B cell (primary cell): ENCODE measurements around the gene SLC40A1. TPM values are rescaled to one million over a fixed set of nuclear protein-coding genes. Genes with fewer than 3 reads are reported as not detected.

Experiments
- ATAC-seq: fragments of 200-7000 bp; cut with Tn5 transposase; one replicate; pipeline ENCODE4 v1.10.0; 2021; ENCODE audit warnings: low read depth, mild to moderate bottlenecking, moderate number of reproducible peaks, moderate library complexity
- CTCF ChIA-PET: fragments of 350-600 bp; sonication (Branson Sonifier 250); formaldehyde crosslinking; loops from one replicate; lab custom pipeline; 2021; ENCODE audit warnings: antibody characterized with exemption, inconsistent platforms; lab: Charles Lee
- POLR2A ChIA-PET: fragments of 350-600 bp; sonication (Branson Sonifier 250); formaldehyde crosslinking; loops from one replicate; lab custom pipeline; 2021; ENCODE audit warnings: antibody characterized with exemption; lab: Charles Lee
- DNase-seq: peaks from one replicate; pipeline ENCODE4 v3.0.0; 2013
- H2AFZ ChIP-seq: 2 replicates; pipeline ENCODE4 v1.6.1; 2012; ENCODE audit warnings: mild to moderate bottlenecking, low read depth, low read length; ENCODE audit not compliant: insufficient read depth, poor library complexity, severe bottlenecking
- H3K27ac ChIP-seq, 2 donors: 1 replicate in 1 of 2; 2 replicates in 1 of 2; pipeline ENCODE4 v1.5.1; 2012 to 2013; ENCODE audit warnings: low read length in 2 of 2, mild to moderate bottlenecking in 2 of 2, moderate library complexity in 1 of 2
- H3K27me3 ChIP-seq, 4 experiments: fragments of 200-600 bp in 1 of 4; sonication (generic) in 1 of 4; replicated peaks in 1 of 4; 1 replicate in 2 of 4; 2 replicates in 2 of 4; pipeline versions ENCODE4 v1.6.1 to v1.7.0; 2013 to 2016; ENCODE audit warnings: low read length in 3 of 4, mild to moderate bottlenecking in 2 of 4, mixed read lengths in 1 of 4, moderate library complexity in 1 of 4; ENCODE audit not compliant: insufficient read depth in 4 of 4, control insufficient read depth in 3 of 4; ENCODE audit errors: control extremely low read depth in 1 of 4
- H3K36me3 ChIP-seq, 2 experiments: replicated peaks in 1 of 2; 1 replicate in 1 of 2; 2 replicates in 1 of 2; pipeline versions ENCODE4 v1.6.1 to v1.7.1; 2013; ENCODE audit warnings: low read length in 1 of 2; ENCODE audit not compliant: insufficient read depth in 2 of 2, control insufficient read depth in 1 of 2; ENCODE audit errors: control extremely low read depth in 1 of 2, extremely low read depth in 1 of 2
- H3K4me1 ChIP-seq, 2 donors: fragments of 200-600 bp in 1 of 2; sonication (generic) in 1 of 2; 1 replicate in 1 of 2; 2 replicates in 1 of 2; pipeline versions ENCODE4 v1.5.1 to v1.6.1; 2013 to 2017; ENCODE audit warnings: low read length in 2 of 2; ENCODE audit not compliant: control insufficient read depth in 2 of 2, insufficient read depth in 2 of 2
- H3K4me2 ChIP-seq: replicated peaks from 2 replicates; pipeline ENCODE3; 2012; ENCODE audit warnings: mild to moderate bottlenecking, low read depth, low read length; ENCODE audit not compliant: poor library complexity, severe bottlenecking
- H3K4me3 ChIP-seq, 5 experiments: fragments of 200-600 bp in 1 of 5; sonication (generic) in 1 of 5; 1 replicate in 3 of 5; 2 replicates in 2 of 5; pipeline versions ENCODE4 v1.5.1 to v1.7.0; 2011 to 2016; ENCODE audit warnings: low read length in 4 of 5, mild to moderate bottlenecking in 4 of 5, low read depth in 2 of 5, control low read depth in 1 of 5, moderate library complexity in 1 of 5; ENCODE audit not compliant: insufficient read depth in 1 of 5; ENCODE audit errors: control extremely low read depth in 1 of 5, extremely low read depth in 1 of 5
- H3K79me2 ChIP-seq: fragments of 200-600 bp; sonication (generic); one replicate; pipeline ENCODE4 v1.6.0; 2016; ENCODE audit warnings: low read length; ENCODE audit not compliant: control insufficient read depth, insufficient read depth
- H3K9ac ChIP-seq: fragments of 200-600 bp; sonication (generic); 2 replicates; pipeline ENCODE4 v1.6.1; 2017; ENCODE audit warnings: mild to moderate bottlenecking, low read length, moderate library complexity
- H3K9me3 ChIP-seq, 3 donors: one replicate each; pipeline versions ENCODE4 v1.6.1 to v1.7.1; 2013; ENCODE audit warnings: low read length in 2 of 3; ENCODE audit not compliant: control insufficient read depth in 2 of 3, insufficient read depth in 1 of 3; ENCODE audit errors: control extremely low read depth in 1 of 3
- H4K20me1 ChIP-seq: 2 replicates; pipeline ENCODE4 v1.6.0; 2012; ENCODE audit warnings: mild to moderate bottlenecking, low read length; ENCODE audit not compliant: insufficient read depth, control insufficient read depth, poor library complexity, severe bottlenecking
- H3K27ac Mint-ChIP-seq: one replicate; pipeline ENCODE4 v1.8.0; 2021; ENCODE audit warnings: mixed read lengths
- H3K27me3 Mint-ChIP-seq: one replicate; pipeline ENCODE4 v1.8.0; 2021; ENCODE audit warnings: mixed read lengths
- H3K4me1 Mint-ChIP-seq: one replicate; pipeline ENCODE4 v1.8.0; 2021; ENCODE audit warnings: mixed read lengths
- H3K4me3 Mint-ChIP-seq: one replicate; pipeline ENCODE4 v1.8.0; 2021; ENCODE audit warnings: mixed read lengths
- H3K9me3 Mint-ChIP-seq: one replicate; pipeline ENCODE4 v1.8.0; 2022; ENCODE audit warnings: mixed read lengths; ENCODE audit not compliant: insufficient read depth
- EZH2 ChIP-seq: IDR thresholded peaks from 2 replicates; pipeline ENCODE4 v1.6.1; 2012; ENCODE audit warnings: borderline replicate concordance, low read depth, mild to moderate bottlenecking, moderate library complexity, low read length; ENCODE audit not compliant: insufficient read depth, poor library complexity, severe bottlenecking
- WGBS: methylation state at CpG from one replicate; pipeline ENCODE4 v1.1.5; 2013; ENCODE audit warnings: missing lambda C conversion rate; ENCODE audit not compliant: insufficient coverage; 5-methylcytosine and 5-hydroxymethylcytosine counted together
- intact Hi-C: fragments of 100-400 bp; cut with micrococcal nuclease; formaldehyde crosslinking; loops from one replicate; pipeline ENCODE4 v1.10.0; 2022
- polyA plus RNA-seq: library from polyadenylated mRNA; depleted of rRNA; stranded (reverse); fragments of >200 nt; gene quantifications from 2 replicates; pipeline ENCODE4 v1.2.3, GENCODE V29; 2012
- total RNA-seq, 2 donors: library from RNA; stranded (reverse); fragments of 120-200 nt in 1 of 2; gene quantifications; 1 replicate in 1 of 2; 2 replicates in 1 of 2; pipeline versions ENCODE4 v1.2.3 to v1.2.4, GENCODE V29; 2013 to 2022
- TF ChIP-seq, protein P1 (sequence below): fragments of 200-600 bp; IDR thresholded peaks from one replicate; pipeline ENCODE4 v1.8.0; 2022; ENCODE audit warnings: antibody characterized with exemption, mild to moderate bottlenecking

The SLC40A1 gene
- total and polyA plus RNA-seq, 2 donors (not counting 1 experiment from before 2014, with no cell fraction given) = 0.07 to 0.39 TPM

DNA sequence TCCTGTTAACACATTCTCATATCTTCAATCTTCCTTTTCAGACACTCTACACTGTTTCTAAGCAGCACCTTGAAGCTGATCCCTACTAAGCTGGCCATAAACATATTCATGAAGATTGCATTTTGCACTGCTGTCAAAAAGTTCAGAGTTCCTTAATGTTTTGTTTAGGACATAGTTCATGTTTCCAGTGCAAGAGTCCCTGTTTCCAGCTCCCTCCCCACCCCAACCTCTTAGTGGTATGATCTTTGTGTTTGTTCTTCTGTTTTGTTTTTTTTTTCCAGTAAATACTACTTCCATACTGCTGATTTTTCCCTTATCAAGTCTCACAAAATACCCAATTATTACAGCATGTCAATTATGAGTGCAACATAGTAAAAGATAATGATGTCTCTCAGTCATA lies 4.1 kb upstream of the SLC40A1 start:
- no peaks in the 10 kb centered on the region for H4K20me1 ChIP-seq
- H2AFZ ChIP-seq = no peak overlapping the region
- TF ChIP-seq, protein P1, sequence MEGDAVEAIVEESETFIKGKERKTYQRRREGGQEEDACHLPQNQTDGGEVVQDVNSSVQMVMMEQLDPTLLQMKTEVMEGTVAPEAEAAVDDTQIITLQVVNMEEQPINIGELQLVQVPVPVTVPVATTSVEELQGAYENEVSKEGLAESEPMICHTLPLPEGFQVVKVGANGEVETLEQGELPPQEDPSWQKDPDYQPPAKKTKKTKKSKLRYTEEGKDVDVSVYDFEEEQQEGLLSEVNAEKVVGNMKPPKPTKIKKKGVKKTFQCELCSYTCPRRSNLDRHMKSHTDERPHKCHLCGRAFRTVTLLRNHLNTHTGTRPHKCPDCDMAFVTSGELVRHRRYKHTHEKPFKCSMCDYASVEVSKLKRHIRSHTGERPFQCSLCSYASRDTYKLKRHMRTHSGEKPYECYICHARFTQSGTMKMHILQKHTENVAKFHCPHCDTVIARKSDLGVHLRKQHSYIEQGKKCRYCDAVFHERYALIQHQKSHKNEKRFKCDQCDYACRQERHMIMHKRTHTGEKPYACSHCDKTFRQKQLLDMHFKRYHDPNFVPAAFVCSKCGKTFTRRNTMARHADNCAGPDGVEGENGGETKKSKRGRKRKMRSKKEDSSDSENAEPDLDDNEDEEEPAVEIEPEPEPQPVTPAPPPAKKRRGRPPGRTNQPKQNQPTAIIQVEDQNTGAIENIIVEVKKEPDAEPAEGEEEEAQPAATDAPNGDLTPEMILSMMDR = no peak
- no peak for TF ChIP-seq EZH2
- ChIA-PET CTCF (no interaction called here), POLR2A (no interaction called here)
- H3K9ac ChIP-seq = no peak overlapping the region
- intact Hi-C loops = no loop called here
- no peak overlapping the region for H3K4me3 ChIP-seq
- H3K4me2 ChIP-seq = no peak overlapping the region
- no peaks in the 10 kb centered on the region for H3K9me3 ChIP-seq
- no peak overlapping the region for H3K4me3 Mint-ChIP-seq
- no peaks in the 10 kb centered on the region for H3K79me2 ChIP-seq
- ATAC-seq (no peak), DNase-seq (no peak)
- H3K27me3 Mint-ChIP-seq = peaks cover 41% of the 10 kb centered on the region
- H3K36me3 ChIP-seq = no peaks in the 10 kb centered on the region
- H3K27me3 ChIP-seq = peaks cover 0 to 24% (median 18%) of the 10 kb centered on the region in 4 experiments
- peaks cover 20% of the 10 kb centered on the region for H3K4me1 Mint-ChIP-seq
- H3K27ac Mint-ChIP-seq = no peak overlapping the region
- H3K4me1 ChIP-seq = peaks cover 12 to 15% of the 10 kb centered on the region in 2 donors
- no peak overlapping the region for H3K27ac ChIP-seq
- no peaks in the 10 kb centered on the region for H3K9me3 Mint-ChIP-seq

GRCh38 chr2:189583227-189584198 lies 2.9 kb upstream of the SLC40A1 start:
- H3K27me3 Mint-ChIP-seq = peaks cover 51% of the 10 kb centered on the region
- ChIA-PET CTCF (no interaction called here), POLR2A (no interaction called here)

More at GRCh38 chr2:189583227-189584198, 2.9 kb upstream of the SLC40A1 start:
- H3K4me3 Mint-ChIP-seq = no peak overlapping the region
- H3K9me3 ChIP-seq = no peaks in the 10 kb centered on the region
- H4K20me1 ChIP-seq = no peaks in the 10 kb centered on the region
- H3K27me3 ChIP-seq = peaks cover 0 to 26% (median 22%) of the 10 kb centered on the region in 4 experiments
- no peaks in the 10 kb centered on the region for H3K9me3 Mint-ChIP-seq
- no peaks in the 10 kb centered on the region for H3K36me3 ChIP-seq
- no peak overlapping the region for H3K4me3 ChIP-seq
- no peak overlapping the region for H3K27ac Mint-ChIP-seq
- no peak overlapping the region for H3K9ac ChIP-seq
- no CpG with 5 or more reads among the region's 5 CpGs for WGBS
- intact Hi-C loops = no loop called here
- H3K4me1 ChIP-seq = peaks cover 12 to 15% of the 10 kb centered on the region in 2 donors
- no peak overlapping the region for H3K4me2 ChIP-seq
- H2AFZ ChIP-seq = no peak overlapping the region
- no peak for TF ChIP-seq EZH2
- TF ChIP-seq, protein P1 = no peak
- no peak for DNase-seq
- no peak overlapping the region for H3K27ac ChIP-seq
- ATAC-seq = no peak
- H3K79me2 ChIP-seq = no peaks in the 10 kb centered on the region
- H3K4me1 Mint-ChIP-seq = peaks cover 21% of the 10 kb centered on the region
